Fibroblast of skin of back (primary cell): ENCODE data around the gene GBX2.
A peak's percentile ranks its signal among the peaks of the same experiment; 100 is the strongest.

Experiments used
- DNase-seq: peaks from one replicate; pipeline ENCODE4 v3.0.0-alpha.2; 2013

The GBX2 gene

GRCh38 chr2:236167297-236168109 lies 683 bp downstream of the GBX2 start:
- peak; percentile 66 for DNase-seq

DNA sequence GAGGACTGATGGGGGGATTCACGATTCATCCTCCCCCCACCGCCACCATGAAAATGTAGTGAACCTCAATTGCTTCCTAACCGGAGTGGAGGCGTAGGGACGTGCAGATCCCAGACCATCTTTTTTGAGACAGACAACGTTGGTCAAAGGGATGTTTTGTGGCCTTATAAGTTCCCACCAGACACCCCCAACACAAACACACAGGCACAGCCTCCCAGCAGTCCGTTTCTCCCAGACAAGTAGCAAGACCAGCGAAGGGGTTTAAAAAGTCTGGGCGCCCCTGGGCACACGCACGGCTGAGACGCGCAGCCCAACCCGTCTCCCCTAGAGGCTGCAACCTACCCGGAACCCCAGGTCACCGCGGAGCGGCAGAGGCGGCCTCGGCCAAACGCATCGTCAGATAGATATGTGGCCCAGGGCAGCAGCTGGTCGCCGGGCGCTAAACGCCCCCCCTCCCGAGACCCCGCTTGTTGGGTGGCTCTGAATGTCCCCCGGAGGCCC lies 1.3 kb downstream of the GBX2 start:
- DNase-seq = no peak

- DNase-seq = peak; percentile 64
Measured at GRCh38 chr2:236165842-236166795, 2.1 kb downstream of the GBX2 start.

DNA sequence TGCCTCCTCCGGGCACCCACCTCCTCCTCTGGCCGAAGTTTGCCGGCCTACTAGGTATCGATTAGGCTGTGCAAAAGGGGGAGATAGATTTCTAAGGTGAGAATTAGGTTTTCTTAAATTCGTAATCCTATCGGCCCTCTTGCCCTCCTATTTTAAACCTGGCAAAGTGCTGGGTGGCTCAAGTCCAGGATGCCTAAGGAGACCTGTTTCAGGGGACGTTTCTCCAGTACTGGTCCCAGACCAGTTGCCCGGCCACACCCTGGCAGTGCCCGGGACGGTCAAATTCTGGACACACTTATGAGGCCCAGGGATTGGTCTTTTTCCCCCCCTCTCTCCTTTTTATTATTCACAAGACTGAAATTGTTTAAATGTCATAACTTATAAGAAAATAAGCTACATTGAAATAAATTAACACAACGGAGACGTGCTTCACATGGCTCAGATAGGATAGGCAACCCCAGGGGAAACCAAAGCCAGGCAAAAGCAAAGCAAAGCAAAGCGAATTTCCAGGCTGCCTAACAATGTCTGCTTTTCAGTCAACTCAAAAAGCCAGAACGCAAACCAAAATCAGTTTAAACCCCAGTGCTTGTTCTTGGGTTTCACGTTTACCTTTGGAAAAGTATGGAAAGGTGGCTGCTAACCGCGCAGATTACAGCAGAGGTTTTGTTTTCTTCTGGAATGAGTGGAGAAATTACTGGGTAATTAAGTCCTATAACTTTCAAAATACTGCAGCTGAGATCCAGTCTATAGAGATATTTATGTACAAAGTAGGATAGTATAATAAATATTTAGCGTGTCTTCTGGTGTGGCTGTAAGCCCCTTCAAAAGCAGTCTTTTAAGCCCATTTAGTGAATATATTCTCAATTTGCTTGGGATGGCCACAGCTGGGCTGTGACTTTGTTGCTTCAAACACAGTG lies 3.0 kb downstream of the GBX2 start:
- no peak for DNase-seq

GRCh38 chr2:236164201-236164924 lies 3.8 kb downstream of the GBX2 start:
- peak; percentile 56 for DNase-seq

DNA sequence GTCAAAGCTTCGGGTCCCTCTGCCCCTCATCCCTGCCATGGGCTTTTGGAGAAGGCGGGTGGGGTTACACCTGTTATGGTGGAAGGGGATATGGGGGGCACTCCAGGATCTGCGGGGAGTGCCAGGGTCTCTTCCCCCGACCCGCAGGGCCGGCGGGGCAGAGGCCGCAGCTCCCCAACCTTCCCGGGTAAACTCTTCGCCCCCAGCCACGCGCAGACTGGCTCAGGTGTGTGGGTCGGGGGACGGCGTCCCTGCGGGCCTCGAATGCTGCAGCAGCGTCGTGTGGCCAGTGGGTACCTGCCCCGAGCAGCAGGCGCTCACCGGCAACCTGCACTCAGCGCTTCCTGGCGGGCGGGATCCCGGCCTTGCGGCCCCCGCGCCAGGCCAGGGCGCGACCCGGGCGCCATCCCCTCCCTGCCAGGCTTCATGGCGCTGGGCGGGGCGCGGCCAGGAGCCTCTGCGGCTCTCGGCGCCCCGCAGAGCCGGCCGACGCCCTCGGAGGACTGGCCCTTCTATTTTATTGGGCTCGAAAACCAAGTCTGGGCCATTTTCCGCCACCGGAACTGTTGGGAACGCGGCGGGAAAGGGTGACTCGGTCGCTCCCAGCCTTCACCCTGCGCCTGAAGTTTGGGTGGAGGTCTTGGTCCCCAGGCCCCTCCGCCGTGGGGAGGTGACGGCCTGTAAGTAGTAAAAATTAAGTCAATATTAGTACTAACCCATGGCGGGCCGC lies 4.5 kb downstream of the GBX2 start:
- no peak for DNase-seq

DNA sequence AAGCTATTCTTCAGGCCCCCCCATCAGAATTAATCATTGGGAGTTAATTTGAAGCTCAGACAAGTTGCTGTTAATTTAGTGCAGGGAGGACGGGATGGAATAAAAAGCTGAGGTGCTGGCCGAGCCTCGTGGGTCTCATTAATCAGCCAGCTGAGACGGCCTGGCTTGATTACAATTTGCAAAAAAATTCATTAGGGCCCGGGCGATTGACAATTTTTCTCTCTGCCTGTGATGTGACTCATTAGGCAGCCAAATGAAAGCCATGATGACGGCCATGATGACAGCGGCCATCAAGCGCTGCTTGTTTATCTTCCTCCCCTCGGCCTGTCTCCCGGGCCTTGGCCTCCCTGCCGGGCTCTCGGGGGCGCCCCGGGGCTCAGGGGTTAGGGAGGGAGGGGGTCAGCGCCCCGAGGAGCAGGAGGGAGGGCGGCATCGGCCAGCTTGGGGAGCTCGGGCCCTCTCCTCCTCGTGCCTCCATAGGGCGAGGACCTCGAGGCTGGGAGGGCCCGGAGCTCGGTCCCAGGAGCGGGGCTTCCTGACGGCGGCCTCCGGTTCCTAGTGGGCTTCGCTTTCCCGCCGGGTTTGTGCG lies 5.2 kb downstream of the GBX2 start:
- DNase-seq = peak; percentile 59

- peak; percentile 25 for DNase-seq
Measured at GRCh38 chr2:236162031-236162845, 5.9 kb downstream of the GBX2 start.

DNA sequence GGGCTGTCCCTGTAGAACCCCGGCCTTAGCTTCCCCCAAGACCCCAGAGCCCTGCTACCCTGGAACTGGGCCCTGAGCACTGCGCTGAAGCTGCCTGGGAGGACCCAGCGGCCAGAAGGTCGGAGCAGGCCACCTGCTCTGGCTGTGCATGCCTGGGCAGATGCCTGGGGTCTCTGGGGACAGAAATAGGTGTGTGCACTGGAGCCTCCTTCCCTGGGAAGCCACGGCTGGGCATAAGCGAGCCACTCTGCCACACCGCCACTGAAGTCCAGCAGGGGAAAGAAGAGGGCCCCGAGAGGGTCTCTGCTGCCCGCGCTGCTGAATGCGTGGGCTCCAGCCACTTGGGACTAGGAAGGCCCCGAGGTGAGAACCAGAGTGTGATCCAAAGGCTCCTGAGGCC lies 6.7 kb downstream of the GBX2 start:
- no peak for DNase-seq

- DNase-seq = no peak
Measured at GRCh38 chr2:236161082-236161462, 7.1 kb downstream of the GBX2 start.

- DNase-seq = no peak
Measured at GRCh38 chr2:236160366-236161081, 7.7 kb downstream of the GBX2 start.

DNA sequence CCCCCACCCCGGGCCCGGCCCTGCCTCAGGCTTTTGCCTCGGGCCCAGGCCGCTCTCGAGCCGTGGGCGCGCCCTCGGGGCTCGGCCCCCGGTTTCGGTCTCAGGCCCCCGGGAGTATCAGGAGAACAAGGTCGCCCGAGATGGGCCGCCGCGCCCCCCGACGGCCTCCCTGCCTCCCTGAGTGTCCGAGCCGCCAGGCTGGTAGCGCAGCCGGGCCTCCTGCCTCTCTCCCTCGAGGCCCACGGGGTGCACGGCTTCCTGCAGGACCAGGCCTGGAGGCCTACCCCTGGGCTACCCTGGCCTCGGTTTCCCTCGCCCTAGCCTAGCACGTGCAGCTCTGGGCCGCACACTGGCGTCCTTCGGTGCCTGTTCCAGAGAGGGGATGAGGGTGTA lies 8.4 kb downstream of the GBX2 start:
- DNase-seq = no peak

- no peak for DNase-seq
Measured at GRCh38 chr2:236158969-236159777, 9.0 kb downstream of the GBX2 start.

DNA sequence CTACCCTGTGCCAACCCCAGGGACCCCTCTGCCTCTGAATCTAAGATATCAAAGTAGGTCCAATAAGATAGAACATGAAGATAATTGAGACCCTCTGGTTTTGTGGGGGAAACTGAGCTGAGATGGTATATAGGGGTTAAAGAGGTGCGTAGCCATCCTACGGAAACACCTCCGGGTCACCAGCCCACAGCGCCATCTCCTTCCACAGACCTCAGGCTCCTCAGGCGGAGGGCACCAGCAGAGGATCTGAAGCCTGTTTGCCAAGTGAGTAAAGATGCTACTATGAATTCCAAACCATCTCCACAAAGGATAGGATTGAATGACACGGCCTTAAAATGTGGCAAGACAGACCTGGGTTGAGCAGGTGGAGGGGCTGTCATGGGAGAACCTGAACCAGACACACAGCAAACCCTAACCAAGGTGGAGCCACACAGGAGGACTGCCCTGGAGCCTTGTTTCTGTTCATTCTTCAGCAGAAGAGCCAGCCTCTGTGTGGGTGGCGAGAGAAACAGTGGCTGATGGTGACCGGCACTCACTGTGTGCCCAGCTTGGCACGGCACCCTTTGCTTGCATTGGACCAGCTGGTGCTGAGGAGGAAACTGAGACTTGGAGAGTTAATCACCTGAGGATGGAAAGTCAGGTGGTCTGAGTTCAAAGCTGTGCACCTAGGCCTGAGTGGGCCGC lies 10.2 kb downstream of the GBX2 start:
- DNase-seq = no peak

GRCh38 chr2:236157366-236157765 lies 10.8 kb downstream of the GBX2 start:
- no peak for DNase-seq

DNA sequence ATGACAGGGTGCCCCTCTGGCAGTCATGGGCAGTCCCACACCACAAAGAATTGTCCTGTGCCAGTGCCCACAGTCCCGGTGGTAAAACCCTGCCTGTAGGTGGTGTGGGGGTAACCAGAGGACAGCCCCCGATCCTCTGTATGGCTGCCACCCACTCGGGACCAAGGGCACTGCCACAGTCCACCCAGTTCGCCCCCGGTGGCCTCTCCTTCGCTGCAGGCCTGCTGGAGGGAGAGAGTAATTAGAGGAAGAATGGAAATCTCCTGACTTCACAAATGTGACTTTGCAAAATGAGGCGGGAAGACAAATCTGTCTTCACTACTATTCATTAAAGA lies 11.4 kb downstream of the GBX2 start:
- no peak for DNase-seq

- DNase-seq = no peak
Measured at GRCh38 chr2:236156095-236156859, 11.9 kb downstream of the GBX2 start.
